ENCODE results near the gene IRF2BPL. TPM values are rescaled to one million over a fixed set of nuclear protein-coding genes. Genes with fewer than 3 reads are reported as not detected.

Gene IRF2BPL
- total and polyA plus RNA-seq, 9 of the 15 experiments (the other 6 are each of a cell fraction or from before 2014, with no cell fraction given) = 0.52 to 21.6 (median 2.5) TPM

DNA sequence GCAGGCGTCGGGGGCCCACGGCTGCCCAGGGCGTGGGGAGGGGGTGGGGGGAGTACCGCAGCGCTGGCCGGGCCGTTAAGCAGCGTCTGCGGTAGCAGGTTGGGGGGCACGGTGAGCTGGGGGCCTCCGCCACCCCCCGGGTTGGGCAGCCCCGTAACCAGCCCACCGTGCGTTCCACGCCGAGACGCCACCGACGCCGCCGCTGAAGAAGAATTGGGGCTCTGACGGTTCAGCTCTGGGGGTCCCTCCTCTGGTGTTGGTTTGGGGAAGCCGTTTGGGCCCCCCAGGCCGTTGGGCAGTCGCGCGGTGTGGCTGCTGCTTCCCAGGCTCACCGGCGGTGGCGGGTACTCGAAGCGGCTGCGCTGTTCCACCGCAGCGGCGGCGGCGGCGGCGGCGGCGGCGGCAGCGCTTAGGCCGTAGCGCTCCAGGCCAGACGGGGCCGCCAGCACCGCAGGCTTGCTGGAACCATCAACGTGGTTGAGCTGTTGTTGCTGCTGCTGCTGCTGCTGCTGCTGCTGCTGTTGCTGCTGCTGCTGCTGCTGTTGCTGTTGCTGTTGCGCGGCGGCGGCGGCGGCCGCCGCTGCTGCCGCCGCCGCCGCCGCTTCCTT is 1.5 kb downstream of the IRF2BPL start (continued):
- TF ChIP-seq, protein P1, sequence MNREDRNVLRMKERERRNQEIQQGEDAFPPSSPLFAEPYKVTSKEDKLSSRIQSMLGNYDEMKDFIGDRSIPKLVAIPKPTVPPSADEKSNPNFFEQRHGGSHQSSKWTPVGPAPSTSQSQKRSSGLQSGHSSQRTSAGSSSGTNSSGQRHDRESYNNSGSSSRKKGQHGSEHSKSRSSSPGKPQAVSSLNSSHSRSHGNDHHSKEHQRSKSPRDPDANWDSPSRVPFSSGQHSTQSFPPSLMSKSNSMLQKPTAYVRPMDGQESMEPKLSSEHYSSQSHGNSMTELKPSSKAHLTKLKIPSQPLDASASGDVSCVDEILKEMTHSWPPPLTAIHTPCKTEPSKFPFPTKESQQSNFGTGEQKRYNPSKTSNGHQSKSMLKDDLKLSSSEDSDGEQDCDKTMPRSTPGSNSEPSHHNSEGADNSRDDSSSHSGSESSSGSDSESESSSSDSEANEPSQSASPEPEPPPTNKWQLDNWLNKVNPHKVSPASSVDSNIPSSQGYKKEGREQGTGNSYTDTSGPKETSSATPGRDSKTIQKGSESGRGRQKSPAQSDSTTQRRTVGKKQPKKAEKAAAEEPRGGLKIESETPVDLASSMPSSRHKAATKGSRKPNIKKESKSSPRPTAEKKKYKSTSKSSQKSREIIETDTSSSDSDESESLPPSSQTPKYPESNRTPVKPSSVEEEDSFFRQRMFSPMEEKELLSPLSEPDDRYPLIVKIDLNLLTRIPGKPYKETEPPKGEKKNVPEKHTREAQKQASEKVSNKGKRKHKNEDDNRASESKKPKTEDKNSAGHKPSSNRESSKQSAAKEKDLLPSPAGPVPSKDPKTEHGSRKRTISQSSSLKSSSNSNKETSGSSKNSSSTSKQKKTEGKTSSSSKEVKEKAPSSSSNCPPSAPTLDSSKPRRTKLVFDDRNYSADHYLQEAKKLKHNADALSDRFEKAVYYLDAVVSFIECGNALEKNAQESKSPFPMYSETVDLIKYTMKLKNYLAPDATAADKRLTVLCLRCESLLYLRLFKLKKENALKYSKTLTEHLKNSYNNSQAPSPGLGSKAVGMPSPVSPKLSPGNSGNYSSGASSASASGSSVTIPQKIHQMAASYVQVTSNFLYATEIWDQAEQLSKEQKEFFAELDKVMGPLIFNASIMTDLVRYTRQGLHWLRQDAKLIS (CRISPR knock-in tag; IDR thresholded peaks at IDR 0.05) = no peak
- TF ChIP-seq ZBTB43 (CRISPR knock-in tag; IDR thresholded peaks at IDR 0.05) (no peak), NCOA2 (IDR thresholded peaks at IDR 0.05; ENCODE audit: partially characterized antibody in 2 of 2) (no peak), NCOR1 (IDR thresholded peaks at IDR 0.05) (no peak), MAFG (tag; conservative IDR thresholded peaks at IDR 0.05) (no peak), RREB1 (CRISPR knock-in tag; IDR thresholded peaks at IDR 0.05) (no peak), ZNF507 (tag; conservative IDR thresholded peaks at IDR 0.05) (no peak), RB1 (IDR thresholded peaks at IDR 0.05; ENCODE audit: low read depth) (peak; percentile 19; the same call in 1 of the 2 replicates), TBP (optimal IDR thresholded peaks at IDR 0.05; ENCODE audit: low read depth, low read length) (no peak), IRF1 (CRISPR knock-in tag; IDR thresholded peaks at IDR 0.05; ENCODE audit: borderline replicate concordance) (no peak), EP400 (IDR thresholded peaks at IDR 0.05) (no peak)
- TF ChIP-seq, protein P2, sequence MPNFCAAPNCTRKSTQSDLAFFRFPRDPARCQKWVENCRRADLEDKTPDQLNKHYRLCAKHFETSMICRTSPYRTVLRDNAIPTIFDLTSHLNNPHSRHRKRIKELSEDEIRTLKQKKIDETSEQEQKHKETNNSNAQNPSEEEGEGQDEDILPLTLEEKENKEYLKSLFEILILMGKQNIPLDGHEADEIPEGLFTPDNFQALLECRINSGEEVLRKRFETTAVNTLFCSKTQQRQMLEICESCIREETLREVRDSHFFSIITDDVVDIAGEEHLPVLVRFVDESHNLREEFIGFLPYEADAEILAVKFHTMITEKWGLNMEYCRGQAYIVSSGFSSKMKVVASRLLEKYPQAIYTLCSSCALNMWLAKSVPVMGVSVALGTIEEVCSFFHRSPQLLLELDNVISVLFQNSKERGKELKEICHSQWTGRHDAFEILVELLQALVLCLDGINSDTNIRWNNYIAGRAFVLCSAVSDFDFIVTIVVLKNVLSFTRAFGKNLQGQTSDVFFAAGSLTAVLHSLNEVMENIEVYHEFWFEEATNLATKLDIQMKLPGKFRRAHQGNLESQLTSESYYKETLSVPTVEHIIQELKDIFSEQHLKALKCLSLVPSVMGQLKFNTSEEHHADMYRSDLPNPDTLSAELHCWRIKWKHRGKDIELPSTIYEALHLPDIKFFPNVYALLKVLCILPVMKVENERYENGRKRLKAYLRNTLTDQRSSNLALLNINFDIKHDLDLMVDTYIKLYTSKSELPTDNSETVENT (CRISPR knock-in tag; IDR thresholded peaks at IDR 0.05) = no peak

Data from K562 (cell line).